ENCODE measurements around the gene DRICH1.
"Not testable (repeated sequence)": the region's sequence is repeated elsewhere in the genome, so short reads cannot be mapped to it uniquely, and the experiment has no call there.

Gene DRICH1

GRCh38 chr22:23598805-23599518 lies 33.2 kb downstream of the DRICH1 start:
- no peak for DNase-seq (ENCODE audit: low spot score)

GRCh38 chr22:23597576-23598268 lies 34.4 kb downstream of the DRICH1 start:
- DNase-seq (ENCODE audit: low spot score), result not testable (repeated sequence)

- DNase-seq (ENCODE audit: low spot score), result not testable (repeated sequence)
These were observed 36.2 kb downstream of the DRICH1 start for GRCh38 chr22:23595904-23596303.

- no peak for DNase-seq (ENCODE audit: low spot score)
These were observed 40.3 kb downstream of the DRICH1 start for GRCh38 chr22:23591846-23592245.

DNA sequence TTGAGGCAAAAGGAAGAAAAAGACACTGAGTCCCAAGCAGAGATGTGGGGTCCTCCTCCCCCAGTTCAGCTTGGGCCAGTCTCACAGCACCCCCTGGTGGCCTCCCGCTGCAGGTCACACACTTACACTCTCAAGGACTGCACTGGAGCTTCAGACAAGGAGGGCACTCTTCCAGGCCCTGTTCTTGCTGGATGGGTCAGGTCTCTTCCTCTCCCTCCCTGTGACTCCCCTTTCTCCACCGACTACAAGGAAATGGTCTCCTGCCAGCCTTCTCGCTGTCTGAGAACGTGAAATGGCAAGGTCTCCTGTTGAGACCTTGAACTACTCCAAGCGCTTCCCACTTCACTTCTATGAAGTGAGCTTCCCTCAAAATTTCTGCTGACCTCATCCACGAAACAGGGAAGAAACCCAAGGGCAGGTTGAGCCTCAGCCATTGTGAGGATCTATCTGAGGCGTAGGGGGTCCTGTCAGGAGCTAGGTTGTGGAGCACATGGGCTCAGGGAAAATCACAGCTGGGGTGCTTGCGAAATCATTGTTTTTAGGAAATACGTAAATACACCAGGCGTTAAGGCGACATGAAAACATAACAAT lies 40.8 kb downstream of the DRICH1 start:
- DNase-seq (ENCODE audit: low spot score), result peak; percentile 86

- DNase-seq (ENCODE audit: low spot score), result peak; percentile 23
These were observed 48.3 kb downstream of the DRICH1 start for GRCh38 chr22:23583836-23584235.

DNA sequence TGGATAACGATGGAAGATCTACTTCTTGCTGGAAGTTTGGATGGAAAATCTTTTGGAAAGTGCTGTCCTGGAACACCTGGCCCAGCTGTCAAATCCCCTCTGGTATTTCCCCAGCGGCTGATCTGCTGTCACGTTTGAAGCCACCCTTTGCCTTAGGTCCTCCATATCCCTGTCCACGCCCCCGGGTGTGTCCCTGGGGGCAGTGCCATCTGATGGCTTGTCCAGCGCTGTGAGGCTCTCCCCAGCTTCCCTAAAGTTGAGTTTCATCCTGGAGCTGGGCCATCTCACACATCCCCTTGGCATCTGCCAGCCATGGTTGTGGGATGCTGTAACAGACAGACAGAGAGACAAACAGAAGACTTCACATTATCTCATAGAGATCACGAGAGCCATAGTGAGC lies 49.0 kb downstream of the DRICH1 start:
- no peak for DNase-seq (ENCODE audit: low spot score)

- no peak for DNase-seq (ENCODE audit: low spot score)
These were observed 50.9 kb downstream of the DRICH1 start for GRCh38 chr22:23581260-23581650.

DNA sequence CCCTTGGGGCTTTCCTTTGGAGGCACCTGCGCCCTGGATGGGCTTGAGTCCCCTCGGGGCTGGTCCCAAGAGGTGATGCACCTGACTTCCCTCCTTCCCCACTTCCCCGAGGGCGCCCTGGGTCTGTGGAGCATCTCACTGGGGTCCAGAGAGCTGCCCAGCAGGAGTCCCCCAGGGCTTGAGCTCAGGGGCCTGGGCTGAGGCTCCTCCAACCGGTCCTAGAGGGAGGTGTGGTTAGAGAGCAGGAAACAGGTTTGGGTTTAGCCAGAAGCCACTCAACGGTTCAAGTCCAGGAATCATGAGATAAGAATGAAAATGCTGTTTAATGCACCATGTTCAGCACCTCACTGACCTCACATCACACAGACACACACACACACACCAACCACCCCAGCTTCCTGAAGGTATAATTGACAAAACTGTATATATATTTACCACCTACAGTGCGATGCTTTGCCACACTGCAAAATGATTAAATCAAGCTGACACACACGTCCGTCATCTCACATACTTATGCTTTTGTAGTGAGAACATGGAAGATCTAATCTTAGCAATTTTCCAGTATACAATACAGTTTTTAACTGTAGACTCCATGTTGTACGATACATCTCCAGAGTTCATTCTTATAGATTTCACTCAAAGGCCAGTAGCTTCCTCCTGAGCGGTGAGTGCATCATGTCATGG lies 51.4 kb downstream of the DRICH1 start:
- no peak for DNase-seq (ENCODE audit: low spot score)

DNA sequence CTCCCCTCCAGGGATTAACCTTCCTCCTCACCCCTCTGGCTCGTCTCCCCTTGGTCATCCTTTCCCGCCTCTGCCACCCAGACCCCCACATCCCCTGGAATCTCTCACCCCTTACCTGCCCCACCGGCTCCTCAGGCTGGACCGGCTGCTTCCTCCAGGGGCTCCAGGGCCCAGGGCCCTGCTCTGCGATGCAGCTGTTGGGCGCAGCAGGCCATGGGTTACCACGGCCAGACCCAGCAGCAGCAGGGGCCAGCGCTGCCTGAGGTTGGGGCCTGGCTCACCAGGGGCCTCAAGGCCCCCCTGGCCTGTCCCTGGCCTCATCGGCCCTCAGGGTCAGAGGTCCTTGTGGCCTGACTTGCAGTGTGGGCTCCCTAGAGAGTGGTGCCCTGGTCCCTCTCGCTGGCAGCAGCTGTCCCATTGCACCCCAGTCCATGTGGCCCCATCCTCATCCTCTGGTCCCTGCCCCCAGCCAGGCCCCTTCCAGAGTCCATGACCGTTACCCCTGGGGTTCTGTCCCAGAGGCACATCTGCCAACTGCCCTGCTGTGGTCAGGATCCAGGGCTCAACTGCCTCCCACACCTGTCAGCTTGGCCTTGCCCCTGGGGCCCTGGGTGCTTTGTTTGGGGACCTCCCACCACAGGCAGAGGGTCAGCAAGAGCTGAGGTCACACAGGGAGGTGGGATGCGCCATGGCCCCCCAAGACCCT lies 52.1 kb downstream of the DRICH1 start, which contains the start of gene IGLL1:
Gene IGLL1 (minus strand): TSS at position 421 of the 706 bp plus-strand sequence. CDS start 100 bp downstream, at position 321.
- DNase-seq (ENCODE audit: low spot score), result peak; percentile 21

DNA sequence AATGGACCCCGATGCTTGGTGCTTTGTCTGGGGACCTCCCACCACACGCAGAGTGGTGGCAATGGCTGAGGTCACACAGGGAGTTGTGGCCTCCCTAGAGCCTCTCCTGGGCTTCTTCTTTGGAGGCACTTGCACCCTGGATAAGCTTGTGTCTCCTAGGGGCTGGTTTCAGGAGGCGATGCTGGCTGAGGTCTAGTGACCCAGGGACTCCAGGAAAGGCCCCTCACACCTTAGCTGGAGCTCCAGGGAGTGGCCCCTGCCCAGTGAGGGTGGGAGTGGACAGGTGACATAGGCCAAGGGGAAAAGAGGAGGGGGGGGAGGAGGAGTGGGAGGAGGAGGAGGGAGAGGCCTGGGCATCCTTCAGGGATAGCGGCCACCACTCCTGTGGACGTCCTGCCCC lies 52.8 kb downstream of the DRICH1 start:
- no peak for DNase-seq (ENCODE audit: low spot score)

GRCh38 chr22:23578306-23578705 lies 53.8 kb downstream of the DRICH1 start:
- no peak for DNase-seq (ENCODE audit: low spot score)

- DNase-seq (ENCODE audit: low spot score), result no peak
These were observed 55.4 kb downstream of the DRICH1 start for GRCh38 chr22:23576681-23577080.

- DNase-seq (ENCODE audit: low spot score), result no peak
These were observed 56.5 kb downstream of the DRICH1 start for GRCh38 chr22:23575601-23576000.

DNA sequence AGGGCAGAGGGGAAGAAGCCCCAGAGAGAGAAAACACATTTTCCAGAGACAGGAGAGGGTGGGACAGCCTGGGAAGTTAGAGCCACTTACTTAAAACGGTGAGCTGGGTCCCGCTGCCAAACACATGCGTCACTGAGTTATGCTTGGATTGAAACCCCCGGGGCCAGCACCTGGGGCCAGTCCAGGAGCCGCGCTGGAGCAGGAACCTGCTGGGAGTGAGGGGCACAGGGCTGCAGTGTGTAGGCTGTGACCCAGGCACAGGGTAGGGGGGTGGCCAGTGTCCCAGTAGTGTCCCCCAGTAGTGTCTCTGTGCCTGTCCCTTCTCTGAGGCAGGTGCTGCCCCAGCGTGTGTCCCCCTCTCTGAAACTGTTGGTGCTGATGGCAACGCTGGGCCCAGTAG lies 57.2 kb downstream of the DRICH1 start:
- no peak for DNase-seq (ENCODE audit: low spot score)

DNA sequence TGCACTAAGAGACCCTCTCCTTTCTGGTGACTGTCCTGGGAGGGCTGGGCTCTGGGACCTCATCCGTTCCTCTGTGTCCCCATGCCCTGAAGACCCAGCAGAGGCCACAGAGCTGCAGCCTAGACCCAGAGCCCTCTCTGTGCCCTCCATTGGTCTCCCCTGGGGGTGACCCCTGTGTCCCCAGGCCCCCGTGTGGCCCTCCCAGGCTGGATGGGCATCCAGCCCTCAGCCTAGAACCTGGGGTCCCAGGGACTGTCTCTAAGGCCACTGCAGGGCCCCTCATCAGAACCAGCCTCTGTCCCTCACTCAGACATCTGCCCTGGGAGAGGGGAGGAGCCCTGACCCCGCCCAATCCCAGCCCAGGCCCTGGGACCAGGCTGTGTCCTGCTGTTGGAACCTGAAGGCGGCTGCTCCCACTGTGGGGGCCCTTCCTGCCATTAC lies 57.7 kb downstream of the DRICH1 start:
- no peak for DNase-seq (ENCODE audit: low spot score)

DNA sequence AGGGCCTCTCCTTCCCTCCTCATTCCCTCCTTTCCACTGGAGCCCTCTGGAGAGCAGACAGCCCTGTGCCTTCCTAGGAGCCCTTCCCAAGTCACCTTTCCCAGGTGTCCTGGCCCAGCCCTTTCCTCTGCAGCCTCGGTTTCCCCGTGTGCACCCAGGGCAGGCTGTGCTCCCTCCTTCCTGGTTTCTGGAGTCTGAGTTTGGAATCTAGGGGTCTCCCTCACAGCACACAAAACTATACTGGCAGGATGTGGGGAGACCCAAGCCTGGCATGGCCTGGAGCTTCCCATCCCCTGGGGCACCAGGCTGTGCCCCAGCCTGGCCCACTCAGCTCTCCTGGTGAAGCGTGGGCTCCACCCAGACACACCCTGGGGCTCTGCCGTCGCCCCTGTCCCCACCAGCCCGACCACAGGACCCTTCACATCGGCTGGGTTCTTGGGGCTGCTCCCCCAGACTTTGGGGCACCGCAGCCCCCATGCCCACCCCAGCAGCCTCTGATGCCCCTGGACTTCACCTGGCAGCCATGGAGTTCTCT lies 58.4 kb downstream of the DRICH1 start:
- not testable (repeated sequence) for DNase-seq (ENCODE audit: low spot score)

- DNase-seq (ENCODE audit: low spot score), result not testable (repeated sequence)
These were observed 59.0 kb downstream of the DRICH1 start for GRCh38 chr22:23573106-23573505.

DNA sequence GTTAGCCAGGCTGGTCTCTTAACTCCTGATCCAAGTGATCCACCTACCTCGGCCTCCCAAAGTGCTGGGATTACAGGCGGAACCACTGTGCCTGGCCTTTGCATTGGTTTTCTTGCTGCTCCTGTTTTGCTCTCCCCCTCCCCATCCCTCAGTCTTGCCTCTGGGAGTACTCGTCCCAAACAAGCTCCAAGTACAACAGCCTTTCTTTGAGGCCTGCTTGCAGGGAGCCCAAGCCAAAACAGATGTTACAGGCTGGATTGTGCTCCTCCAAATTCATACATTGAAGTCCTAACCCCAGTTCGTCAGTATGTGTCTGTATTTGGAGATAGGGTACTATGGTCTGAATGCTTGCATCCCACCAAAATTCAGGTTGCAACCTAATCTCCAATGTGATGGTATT lies 60.6 kb downstream of the DRICH1 start:
- no peak for DNase-seq (ENCODE audit: low spot score)

DNA sequence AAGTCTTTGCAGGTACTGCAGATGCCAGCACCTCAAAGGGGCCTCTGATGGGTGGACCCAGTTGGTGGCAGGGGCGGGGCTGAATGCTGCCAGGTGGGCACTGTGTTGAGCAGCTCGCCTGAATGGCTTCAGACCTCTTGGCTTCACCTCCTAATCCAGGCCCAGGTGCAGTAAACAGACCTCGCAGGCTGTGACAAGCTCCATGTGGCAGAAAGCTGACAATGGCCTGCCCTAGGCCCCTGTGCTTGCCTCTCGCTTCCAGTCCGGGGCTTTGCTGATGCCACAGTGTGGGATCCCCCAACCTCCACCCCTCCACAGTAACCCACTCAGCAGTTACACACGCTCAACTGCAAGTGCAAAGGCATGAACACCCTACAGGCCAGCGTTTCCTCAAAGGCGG lies 61.4 kb downstream of the DRICH1 start:
- DNase-seq (ENCODE audit: low spot score), result peak; percentile 22

- DNase-seq (ENCODE audit: low spot score), result no peak
These were observed 62.4 kb downstream of the DRICH1 start for GRCh38 chr22:23569716-23570115.

DNA sequence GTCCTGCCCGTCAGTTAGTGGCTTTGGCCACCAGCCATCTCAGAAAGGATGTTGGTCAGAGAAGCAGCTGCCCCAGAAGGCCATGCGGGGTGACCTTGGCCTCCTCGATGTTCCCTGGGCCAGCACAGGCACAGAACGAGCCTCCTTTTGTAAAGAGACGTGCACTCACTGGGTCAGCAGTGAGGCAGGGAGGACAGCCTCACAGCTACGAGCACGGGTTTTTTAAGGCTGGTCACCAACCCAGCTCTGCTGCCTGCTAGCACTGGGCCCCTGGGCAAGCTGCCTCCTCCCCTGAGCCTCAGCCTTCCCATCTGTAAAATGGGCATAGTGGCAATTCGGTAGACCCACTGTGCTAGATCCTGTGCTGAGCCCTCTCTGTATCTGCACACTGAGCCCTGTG lies 62.8 kb downstream of the DRICH1 start:
- DNase-seq (ENCODE audit: low spot score), result no peak

Measured in D341Med (cell line).